ENCODE measurements around the gene C1R.
A peak's percentile ranks its signal among the peaks of the same experiment; 100 is the strongest.

C1R gene

DNA sequence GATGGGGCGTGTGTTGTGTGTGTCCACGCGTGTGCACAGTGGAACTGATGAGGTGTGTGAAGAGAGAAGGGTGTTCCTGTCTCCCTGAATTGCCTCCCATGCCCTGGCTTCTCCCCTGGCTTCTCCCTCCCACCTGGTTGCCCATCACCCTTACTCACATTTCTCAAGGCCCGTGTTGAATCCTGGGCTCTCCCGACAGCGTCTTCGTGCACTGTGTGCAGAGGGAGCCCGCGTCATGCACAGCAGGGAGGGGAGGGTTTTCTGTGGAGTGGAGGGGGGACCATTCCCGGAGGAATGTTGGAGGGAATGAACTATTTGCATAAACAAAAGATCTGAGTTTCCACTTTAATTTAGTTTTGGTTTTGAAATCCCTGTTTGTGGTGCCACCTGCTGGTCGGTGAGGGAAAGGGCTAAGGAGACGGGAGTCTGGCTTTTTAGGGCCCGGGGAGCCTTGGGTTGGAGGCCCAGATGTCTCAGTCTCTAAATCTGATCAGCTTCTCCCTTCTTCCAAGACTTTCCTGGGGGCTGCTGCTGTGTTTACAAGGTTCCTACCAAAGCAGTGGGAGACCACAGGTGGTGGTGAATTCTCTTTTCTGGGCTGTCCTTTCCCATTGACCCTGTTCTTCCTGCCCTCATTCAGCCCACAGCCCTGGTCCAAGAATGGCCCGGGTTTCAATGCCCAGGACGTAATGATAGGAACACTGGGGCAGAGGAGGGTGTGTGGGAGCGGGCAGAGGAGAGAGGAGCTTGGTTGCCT is at the start of gene C1R:
C1R (minus strand) TSS at position 217 of the 757 bp plus-strand sequence; CDS start at position 160, 57 bp downstream.
- peak; percentile 68 for DNase-seq (ENCODE audit: low spot score)

DNA sequence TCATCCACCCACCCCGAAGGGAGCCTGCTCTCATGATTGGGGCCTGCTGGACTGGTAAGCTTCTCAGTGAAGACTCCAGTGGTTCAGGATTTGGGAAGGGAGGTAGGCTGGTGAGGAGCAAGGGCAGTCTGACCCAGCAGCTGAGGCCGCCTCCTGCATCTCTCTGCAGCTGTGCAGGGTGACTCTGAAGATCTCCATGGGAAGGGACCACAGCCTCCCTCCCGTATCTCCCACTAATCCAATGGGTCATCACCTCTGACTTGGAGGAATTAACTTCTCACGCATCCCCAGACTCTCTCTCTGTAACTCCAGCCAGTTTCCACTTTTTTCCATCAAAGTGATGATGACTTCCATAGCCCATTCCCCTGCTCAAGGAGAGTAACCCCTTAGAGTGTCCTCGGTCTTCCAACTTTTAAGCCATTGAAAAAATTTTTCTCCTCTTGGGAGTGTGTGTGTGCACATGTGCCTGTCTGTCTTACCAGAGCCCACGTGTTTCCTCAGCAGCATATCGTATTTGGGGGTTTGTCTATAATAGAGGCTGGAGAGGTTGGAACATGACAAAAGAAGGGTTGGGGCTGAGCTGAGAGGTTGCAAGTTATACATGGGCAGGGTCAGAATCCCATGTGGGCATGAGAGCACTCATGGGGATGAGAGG is 49.2 kb upstream of the C1R start:
- no peak for DNase-seq (ENCODE audit: low spot score)

DNA sequence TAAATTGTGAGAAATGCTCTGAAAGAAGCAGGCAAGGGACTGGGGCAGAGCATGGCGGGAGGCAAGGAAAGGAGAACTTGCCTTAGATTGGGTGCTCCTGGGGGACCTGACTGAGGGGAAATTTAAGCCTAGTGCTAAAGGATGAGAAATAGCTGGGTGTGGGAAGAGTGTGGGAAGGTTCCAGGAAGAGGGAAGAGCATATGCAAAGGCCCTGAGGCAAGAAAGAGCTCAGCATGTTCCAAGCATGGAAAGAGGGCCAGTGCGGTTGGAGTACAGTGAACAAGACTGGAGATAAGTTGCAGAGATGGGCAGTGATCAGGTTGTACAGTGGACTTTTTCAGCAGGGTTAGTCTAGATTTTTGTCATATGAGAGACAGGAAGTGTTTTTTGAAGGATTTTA is 47.0 kb upstream of the C1R start:
- DNase-seq (ENCODE audit: low spot score), result no peak

DNA sequence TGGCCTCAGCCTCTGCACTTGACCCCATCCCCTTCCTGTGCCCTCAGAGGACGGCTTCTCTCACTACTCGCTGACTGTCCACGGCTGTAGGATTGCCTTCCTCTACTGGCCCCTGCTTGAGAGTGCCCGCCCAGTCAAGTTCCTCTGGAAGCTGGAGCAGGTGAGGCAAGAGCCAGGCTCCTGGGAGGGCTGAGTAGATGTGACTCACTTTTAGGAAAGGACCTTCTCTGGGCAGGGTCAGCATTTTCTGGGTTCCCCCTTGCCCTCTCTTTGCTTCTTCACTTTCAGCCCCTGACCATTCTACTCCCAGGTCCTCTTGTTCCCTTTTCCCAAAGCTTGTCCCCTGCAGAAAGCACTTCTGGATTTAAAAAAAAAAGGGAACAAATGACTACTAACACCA is 45.7 kb upstream of the C1R start:
- DNase-seq (ENCODE audit: low spot score), result no peak

DNA sequence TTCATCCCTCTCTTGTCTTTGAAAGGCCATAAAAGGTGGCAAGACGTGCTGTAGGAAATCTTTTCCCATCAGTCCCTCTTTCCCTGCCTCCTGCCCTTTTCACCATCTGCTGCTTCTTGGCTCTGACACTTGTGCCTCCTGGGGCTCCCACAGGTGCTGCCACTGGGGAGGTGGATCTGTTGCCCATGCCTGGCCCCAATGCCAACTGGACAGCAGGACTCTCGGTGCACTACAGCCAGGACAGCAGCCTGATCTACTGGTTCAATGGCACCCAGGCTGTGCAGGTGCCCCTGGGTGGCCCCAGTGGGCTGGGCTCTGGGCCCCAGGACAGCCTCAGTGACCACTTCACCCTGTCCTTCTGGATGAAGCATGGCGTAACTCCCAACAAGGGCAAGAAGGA is 44.4 kb upstream of the C1R start:
- DNase-seq (ENCODE audit: low spot score), result peak; percentile 88

DNA sequence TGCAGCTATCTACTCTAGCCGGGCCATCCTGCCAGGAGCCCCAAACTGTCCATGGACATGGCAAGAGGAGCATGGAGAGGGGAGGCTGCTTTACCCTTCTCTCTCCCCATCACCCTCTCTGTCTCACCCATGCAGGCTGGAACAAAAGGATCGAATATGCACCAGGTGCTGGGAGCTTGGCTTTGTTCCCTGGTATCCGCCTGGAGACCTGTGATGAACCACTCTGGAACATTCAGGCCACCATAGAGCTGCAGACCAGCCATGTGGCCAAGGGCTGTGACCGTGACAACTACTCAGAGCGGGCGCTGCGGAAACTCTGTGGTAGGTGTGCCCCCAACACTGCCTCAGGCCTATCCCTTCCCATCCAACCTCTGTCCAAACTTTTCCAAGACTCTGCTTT is 43.8 kb upstream of the C1R start:
- peak; percentile 64 for DNase-seq (ENCODE audit: low spot score)

DNA sequence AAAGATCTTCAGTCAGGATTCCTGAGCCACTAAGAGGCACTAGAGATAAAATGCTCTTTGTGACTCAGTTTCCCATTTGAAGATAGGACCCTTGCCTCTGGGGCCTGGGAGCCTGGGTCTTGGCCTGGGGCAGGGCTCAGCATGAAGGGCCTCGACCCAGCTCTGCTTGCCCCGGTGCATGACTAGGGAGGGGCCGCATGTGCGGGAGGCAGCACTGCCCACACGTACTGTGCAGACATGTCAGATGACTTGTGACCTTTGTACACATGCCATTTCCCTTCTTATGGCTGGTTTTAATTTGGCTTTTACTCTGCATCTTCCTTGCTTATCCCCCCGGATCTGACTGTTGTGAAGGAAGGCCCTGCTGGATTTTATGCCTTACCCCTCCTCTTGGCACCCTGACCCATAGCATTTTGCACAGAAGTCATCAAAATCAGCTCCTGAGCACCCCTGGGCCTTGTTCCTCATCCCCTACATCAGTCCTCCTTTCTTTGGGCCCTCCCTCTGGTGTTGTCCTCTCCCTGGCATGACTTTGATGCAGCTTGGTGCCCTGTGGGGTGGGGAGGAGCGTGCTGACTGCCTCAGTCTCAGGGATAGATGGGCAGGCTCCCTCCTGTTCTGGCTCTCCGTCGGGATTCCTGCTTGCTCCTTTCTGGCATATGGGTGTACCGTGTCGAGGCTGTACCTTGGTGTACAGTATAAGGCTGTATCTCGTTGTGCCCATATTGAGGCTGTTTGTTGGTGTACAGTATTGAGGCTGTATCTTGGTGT is 42.3 kb upstream of the C1R start:
- DNase-seq (ENCODE audit: low spot score), result peak; percentile 52

DNA sequence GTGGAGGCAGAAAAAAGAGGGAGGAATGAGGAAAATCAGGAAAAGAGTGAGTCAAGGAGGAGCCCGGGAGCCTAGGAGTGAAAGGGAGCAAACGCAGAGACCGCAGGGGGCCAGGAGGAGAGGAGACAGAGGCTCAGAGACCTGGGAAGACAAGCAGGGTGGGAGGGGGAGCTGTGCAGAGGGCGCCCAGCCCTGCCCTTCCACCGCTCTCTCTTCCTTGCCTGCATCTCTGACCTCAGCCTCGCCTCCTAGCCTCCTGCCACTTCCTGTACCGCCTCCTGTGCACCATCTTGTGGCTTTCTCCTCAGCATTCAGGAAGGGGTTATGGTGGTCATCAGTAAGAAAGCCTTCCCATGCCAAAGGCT is 39.2 kb upstream of the C1R start:
- no peak for DNase-seq (ENCODE audit: low spot score)

DNA sequence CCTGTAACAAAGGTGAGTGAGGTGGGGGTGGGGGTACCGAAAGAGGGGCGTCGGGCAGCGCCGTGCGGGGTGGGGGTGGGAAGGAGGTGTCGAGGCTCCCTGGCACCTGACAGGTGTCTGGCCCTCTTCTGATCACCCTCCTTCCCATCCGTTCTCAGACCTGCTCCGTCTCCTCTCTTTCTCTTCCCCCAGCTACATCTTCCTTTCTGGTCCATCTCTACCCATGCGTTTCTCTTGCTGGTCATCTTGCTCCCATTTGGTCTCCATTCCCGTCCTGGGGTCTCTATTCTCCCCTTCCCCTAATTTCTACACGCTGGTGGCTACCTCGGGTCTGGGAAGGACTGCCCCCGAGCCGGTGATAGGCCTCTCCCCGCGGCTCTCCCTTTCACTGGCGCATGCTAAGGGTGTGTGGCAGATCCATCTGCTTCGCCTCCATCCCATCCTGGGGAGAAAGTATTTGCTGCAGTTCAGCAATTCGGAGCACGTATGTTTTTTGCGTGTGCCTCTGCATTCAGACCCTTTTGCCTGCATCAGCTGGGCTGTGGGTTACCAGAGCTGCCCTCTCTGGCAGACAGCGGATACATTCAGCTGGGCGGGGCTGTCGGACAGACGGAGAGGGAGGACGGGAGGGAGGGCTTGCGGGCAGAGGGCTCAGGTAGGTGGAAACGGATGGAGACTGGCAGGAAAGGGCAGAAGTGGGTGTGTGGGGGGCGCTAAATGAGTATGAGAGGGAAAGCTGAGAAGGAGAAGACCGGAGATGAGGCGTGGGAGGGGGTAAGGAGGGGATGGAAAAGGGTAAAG is 38.7 kb upstream of the C1R start:
- DNase-seq (ENCODE audit: low spot score), result peak; percentile 85

DNA sequence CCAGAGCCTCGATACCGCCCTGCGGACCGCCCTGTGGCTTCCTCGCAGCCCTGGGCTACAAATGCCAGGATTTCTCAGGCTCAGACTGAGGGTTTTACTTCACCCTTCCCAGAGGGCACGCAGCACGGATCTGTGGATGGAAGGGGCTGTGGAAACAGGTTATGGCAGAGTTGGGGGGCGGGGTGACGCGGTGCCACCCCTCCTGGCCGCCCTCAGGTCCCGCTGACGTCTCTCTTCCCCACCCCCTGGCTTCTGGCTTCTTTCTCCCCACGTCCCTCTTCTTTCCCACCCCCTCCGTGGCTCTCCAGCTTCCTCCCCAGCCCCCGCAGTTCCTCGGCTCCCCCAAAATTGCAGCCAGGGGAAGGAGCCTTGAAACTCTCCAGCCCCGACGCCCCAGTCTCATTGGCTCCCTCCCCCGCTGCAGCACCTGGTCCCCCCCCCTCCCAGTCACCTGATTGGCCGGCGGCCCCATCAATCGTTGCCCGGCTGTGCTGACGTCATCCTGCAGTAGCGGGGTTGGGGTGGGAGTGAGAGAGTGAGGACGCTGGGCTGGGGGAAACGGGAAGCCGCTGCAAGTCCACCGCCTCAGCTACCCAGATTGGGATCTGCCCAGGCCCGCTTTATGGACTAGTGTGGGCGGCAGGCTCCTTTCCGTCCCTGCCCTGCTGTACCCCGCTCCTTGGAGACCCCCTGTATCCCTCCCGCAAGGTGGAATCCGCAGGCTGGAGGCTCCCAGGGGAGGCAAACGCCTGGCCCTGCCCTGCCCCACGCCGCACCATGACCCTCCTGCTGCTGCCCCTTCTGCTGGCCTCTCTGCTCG is 37.8 kb upstream of the C1R start, which contains the start of gene CLSTN3:
CLSTN3 (plus strand) TSS at position 500 of the 820 bp plus-strand sequence; CDS start at position 778, 278 bp downstream.
- peak; percentile 86 for DNase-seq (ENCODE audit: low spot score)

DNA sequence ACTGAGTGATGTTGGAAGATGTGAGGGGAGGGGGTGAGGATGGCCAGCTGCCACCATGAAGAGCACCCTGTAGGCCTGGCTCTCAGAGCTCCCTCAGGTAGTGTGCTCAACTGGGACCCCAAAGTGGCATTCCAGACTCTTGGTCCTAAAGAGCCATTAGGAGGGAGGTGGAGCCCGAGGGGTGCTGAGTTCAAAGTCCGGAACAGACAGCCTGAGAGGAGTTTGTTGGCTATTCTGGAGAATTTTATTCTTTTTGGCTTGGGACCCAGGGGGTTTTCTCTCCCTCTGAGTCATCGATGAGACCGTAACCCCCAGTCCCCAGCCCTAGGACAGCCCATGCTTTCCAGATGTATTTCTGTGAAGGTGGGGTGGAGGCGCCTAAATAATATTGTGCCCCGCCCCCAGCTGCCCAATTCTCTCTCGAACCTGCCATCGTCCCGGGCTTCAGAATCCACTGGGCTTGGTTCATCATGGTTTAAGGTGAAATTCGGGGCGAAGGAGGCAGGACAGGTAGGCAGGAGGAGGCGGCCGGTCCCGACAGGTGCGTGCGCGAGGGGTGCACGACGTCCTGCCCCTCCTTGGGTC is 37.1 kb upstream of the C1R start:
- DNase-seq (ENCODE audit: low spot score), result no peak

DNA sequence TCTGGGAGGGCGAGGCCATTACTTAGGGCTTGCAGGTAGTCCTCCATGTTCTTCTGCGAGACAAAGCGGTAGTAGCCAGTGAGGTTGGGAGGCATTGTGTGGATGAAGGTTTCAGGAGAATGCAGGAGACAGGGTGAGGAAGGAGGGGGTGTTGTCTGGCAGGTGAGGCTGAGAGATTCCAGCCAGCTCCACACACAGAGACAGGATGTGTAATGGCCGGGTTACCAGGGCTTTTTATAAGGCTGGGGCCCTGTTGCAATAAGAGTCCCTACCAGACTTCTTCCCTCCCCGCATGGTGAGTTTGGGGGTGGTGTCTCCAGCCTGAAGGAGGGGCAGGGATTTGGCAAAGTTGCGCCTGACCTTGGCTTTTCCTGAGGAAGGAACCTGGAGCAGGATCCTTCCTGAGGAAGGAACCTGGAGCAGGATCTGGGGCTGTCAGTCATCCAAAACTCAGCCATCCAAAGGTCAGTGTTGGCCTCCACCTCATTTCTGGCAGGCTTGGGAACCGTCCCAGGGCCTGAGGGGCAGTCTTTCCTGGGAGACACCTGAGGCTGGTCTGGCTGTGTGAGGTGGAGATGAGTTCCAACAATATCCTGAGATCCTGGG is 36.5 kb upstream of the C1R start, which contains the start of gene RBP5:
RBP5 (minus strand) TSS at position 209 of the 606 bp plus-strand sequence; CDS start at position 95, 114 bp downstream.
- DNase-seq (ENCODE audit: low spot score), result no peak

DNA sequence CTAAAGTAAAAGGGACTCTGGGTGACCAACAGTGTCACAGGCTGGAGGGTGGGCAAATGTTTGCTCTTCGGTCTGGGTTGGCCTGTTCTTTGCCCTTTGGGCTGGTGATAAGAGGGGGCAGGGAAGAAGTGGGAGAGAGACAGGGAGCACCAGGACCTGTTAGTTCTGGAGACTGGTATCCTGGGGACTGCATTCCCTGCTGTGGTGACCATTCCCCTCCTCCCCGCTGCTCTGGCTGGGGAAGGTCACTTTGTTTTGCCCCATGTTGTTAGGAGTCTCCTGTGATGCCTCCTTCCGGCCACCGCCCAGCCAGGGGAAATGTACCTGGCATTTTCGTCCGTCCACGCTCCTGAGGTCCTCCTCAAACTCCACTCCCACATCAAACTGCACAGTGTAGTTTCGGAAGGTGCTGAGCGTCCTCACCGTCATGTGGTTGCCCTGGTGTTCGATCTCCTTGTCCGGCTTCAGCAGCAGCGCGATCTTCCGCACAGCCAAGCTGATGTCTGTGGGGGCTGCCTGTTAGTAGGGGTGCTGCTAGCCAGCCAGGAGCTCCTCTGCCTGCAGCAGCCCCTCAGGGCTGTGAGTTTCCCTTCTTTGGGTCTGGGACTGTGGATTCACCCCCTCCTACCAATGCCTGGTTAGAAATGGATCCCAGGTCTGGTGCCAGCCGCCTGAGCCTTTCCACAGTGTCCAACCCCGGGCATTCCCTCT is 35.8 kb upstream of the C1R start:
- no peak for DNase-seq (ENCODE audit: low spot score)

DNA sequence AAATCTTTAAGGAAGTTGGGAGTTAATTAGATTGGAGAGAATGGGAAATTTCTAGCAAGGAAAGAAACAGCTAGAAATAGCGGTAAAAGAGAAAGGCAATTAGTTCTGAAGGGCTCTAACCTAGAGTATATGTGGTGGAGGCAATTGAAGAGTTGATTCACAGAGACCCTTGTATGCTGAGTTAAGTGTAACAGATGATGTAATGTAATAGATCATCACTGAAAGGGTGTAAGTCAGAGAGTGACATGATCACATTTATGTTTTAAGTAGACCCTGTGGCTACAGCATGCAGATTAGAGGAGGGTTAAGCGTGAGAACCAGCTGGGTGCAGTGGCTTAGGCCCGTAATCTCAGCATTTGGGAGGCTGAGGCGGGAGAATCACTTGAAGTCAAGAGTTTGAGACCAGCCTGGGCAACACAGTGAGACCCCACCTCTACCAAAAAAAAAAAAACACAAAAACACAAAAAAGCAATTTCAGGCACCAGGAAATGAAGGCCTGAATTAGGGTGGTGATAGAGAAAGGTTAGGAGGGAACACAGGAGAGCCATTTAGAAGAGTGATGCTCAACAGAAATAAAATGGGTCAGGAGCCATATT is 33.5 kb upstream of the C1R start:
- DNase-seq (ENCODE audit: low spot score), result no peak

DNA sequence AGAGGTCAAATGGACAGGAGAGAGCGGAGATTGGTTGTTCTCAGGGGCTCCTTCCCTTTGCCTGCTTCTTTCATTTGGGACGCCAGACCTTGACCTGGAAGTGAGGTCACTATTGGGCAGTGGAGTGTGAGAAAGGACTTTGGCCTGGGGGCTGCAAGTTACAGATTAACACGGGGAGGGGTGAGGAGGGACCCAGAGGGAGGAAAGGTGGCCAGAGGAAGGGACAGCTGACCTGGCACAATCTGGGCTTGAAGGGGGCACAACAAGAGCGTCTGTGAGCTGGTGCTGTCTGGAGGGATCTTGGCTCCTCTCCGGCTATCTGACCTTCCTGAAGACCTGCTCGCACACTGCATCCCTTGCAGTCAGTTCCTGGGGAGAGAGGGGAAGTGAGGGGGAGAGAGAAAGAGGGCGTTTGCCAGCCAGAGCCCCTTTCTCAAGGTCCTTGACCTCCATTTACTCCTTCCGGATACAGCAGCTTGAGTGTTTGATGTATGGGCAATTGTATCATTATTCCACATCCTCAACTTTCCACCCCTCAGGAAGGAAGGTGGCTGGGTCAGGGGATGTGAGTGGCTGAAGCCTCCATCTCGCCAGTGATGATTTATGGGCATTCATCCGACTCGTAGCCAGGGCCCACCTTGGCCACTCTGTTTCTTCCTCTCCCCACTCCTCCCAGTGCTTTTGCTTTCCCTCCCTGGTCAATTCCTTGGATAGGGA is 31.7 kb upstream of the C1R start:
- DNase-seq (ENCODE audit: low spot score), result no peak

DNA sequence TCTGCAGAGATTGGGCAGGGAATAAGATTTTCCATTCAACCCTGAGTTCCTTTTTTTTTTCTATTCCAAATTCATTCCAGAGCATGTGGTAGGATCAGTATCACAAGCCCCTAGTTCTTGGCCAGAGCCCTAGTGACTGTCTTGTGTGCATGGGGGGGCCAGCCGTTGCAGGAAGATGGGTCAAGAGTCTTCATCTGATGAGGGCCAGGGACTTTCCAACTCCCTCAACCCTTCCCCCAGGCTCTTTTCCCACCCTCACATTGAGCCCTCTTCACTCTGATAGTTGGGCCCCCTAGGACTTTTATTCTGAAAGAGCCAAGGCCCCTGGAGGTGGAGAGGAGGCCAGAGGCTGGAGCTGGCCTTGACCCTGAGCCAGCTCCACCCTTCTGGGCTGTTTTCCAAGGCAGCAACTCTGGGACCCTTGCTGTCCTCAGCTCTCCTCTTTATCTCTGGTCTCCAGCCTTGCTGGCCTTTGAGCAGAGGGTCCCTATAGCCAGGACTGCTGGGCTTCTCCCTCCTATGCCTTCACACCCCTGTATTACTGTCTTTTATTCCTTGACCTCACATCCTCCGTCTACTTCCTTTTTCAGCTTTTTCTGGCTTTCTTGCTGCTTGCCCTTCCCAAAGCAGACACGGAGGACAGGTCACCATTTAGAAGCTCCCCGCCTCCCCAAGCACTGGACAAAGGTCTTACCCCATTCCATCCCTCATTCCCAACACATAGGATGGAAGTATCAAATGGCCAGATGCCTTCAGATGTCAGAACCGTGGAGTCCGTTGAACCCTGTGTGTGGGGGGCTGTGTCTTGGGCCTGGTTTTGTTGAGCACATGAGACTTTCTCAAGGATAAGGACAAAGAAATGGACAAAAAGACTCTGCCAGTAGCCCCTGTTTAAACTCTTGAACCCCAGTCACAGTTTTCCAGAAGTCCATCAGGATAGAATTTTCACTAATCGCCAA is 30.8 kb upstream of the C1R start:
- no peak for DNase-seq (ENCODE audit: low spot score)

DNA sequence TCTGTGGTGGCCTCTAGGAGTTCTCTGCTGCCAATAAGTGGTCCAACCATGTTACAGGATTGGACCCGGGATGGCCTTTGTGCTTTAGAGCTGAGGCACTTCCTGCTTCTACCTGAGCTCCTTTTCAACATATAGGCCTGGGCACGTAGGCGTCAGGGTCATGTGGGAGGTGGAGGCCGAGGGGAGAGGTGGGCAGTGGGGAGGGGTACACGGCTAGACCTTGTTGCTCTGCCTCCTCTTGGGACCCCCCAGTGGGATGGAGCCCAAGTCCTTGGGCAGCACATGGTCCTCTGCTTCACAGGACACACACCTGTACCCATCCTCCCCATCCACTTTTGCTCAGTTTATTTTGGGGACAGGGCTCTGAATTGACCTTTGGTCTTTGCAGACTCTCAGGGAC is 29.1 kb upstream of the C1R start:
- no peak for DNase-seq (ENCODE audit: low spot score)
